ENCODE results near the gene MAST2.
"Not testable (repeated sequence)": the region's sequence is repeated elsewhere in the genome, so short reads cannot be mapped to it uniquely, and the experiment has no call there.

MAST2 gene

GRCh38 chr1:46030876-46031660 is 227.7 kb downstream of the MAST2 start:
- DNase-seq: no peak
- intact Hi-C loops (cut with DNase I): no loop called here

- intact Hi-C loops (cut with DNase I): loop anchor here (5.0 kb wide), 1 partner anchor 187 kb away; no protein-coding TSS in a partner anchor
Observed at GRCh38 chr1:46034601-46035516, 231.4 kb downstream of the MAST2 start.

GRCh38 chr1:46036894-46037839 is 233.8 kb downstream of the MAST2 start:
- intact Hi-C loops (cut with DNase I): loop anchor here (2.0 to 5.0 kb wide), 2 partner anchors 144 to 185 kb away; no protein-coding TSS in a partner anchor
- peak; percentile 63 to 95 (median 90) for DNase-seq

More at GRCh38 chr1:46034601-46035516, 231.4 kb downstream of the MAST2 start:
- DNase-seq: no peak

GRCh38 chr1:46039571-46040052 is 236.2 kb downstream of the MAST2 start:
- intact Hi-C loops (cut with DNase I): loop anchor here (5.0 kb wide), 1 partner anchor 183 kb away; no protein-coding TSS in a partner anchor
- peak in 1 of 42 donors; percentile 13 for DNase-seq

GRCh38 chr1:46041551-46041950 is 238.1 kb downstream of the MAST2 start:
- intact Hi-C loops (cut with DNase I): no loop called here
- no peak for DNase-seq

- DNase-seq: peak in 2 of 42 donors; percentile 16 to 56
- intact Hi-C loops (cut with DNase I): no loop called here
Observed at GRCh38 chr1:46041974-46042373, 238.6 kb downstream of the MAST2 start.

- DNase-seq: peak in 2 of 42 donors; percentile 8 to 16
- intact Hi-C loops (cut with DNase I): no loop called here
Observed at GRCh38 chr1:46043458-46044017, 240.1 kb downstream of the MAST2 start.

GRCh38 chr1:46044116-46044515 is 240.7 kb downstream of the MAST2 start:
- no peak for DNase-seq
- intact Hi-C loops (cut with DNase I): no loop called here

- intact Hi-C loops (cut with DNase I): no loop called here
- no peak for DNase-seq
Observed at GRCh38 chr1:46053734-46054133, 250.3 kb downstream of the MAST2 start.

- intact Hi-C loops (cut with DNase I): no loop called here
- DNase-seq: no peak
Observed at GRCh38 chr1:46056325-46056724, 252.9 kb downstream of the MAST2 start.

GRCh38 chr1:46057215-46057614 is 253.8 kb downstream of the MAST2 start:
- DNase-seq; intact Hi-C loops (cut with DNase I): not testable (repeated sequence)

GRCh38 chr1:46057781-46058180 is 254.4 kb downstream of the MAST2 start:
- no peak for DNase-seq

GRCh38 chr1:46058936-46059335 is 255.5 kb downstream of the MAST2 start:
- intact Hi-C loops (cut with DNase I): no loop called here

More at GRCh38 chr1:46057781-46058180, 254.4 kb downstream of the MAST2 start:
- intact Hi-C loops (cut with DNase I): no loop called here

GRCh38 chr1:46061146-46061545 is 257.7 kb downstream of the MAST2 start:
- intact Hi-C loops (cut with DNase I): no loop called here
- no peak for DNase-seq

More at GRCh38 chr1:46058936-46059335, 255.5 kb downstream of the MAST2 start:
- no peak for DNase-seq

- intact Hi-C loops (cut with DNase I): no loop called here
- DNase-seq: no peak
Observed at GRCh38 chr1:46062651-46063319, 259.4 kb downstream of the MAST2 start.

- intact Hi-C loops (cut with DNase I): no loop called here
- DNase-seq: no peak
Observed at GRCh38 chr1:46064708-46065107, 261.3 kb downstream of the MAST2 start.

GRCh38 chr1:46065405-46065804 is 262.0 kb downstream of the MAST2 start:
- DNase-seq: no peak
- intact Hi-C loops (cut with DNase I): no loop called here

- intact Hi-C loops (cut with DNase I): no loop called here
- DNase-seq: no peak
Observed at GRCh38 chr1:46067652-46068051, 264.2 kb downstream of the MAST2 start.
